Panc1 (cell line): ENCODE results near the gene ANXA8L1.
"Not testable (repeated sequence)": the region's sequence is repeated elsewhere in the genome, so short reads cannot be mapped to it uniquely, and the experiment has no call there.

ENCODE experiments used
- POLR2AphosphoS5 ChIP-seq: IDR thresholded peaks from 2 replicates; pipeline ENCODE4 v1.6.1; 2012; ENCODE audit warnings: mild to moderate bottlenecking, low read depth, low read length, moderate library complexity
- TF ChIP-seq, protein P1 (sequence below): fragments of 450-650 bp; IDR thresholded peaks from 2 replicates; pipeline ENCODE4 v1.5.1; 2017; ENCODE audit warnings: mild to moderate bottlenecking

DNA sequence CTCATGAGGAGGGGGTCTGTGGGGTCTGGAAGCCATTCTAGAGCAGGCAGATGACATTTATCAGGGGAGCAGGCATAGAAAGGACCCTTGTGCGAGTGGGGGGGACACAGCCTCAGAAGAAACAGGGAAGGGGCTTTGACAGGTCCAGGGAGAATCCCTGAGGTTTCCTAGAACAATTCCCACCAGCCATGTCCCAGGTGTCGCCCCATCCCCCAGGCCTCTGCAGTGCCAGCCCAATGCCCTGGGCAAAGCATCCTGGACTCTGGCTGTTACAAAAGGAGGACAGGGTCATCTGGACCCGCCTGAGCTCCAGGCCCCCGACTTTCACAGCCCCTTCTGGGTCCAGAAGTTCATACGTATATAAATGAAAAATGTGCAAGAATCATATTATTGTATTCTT is 8.4 kb upstream of the ANXA8L1 start:
- TF ChIP-seq, protein P1, sequence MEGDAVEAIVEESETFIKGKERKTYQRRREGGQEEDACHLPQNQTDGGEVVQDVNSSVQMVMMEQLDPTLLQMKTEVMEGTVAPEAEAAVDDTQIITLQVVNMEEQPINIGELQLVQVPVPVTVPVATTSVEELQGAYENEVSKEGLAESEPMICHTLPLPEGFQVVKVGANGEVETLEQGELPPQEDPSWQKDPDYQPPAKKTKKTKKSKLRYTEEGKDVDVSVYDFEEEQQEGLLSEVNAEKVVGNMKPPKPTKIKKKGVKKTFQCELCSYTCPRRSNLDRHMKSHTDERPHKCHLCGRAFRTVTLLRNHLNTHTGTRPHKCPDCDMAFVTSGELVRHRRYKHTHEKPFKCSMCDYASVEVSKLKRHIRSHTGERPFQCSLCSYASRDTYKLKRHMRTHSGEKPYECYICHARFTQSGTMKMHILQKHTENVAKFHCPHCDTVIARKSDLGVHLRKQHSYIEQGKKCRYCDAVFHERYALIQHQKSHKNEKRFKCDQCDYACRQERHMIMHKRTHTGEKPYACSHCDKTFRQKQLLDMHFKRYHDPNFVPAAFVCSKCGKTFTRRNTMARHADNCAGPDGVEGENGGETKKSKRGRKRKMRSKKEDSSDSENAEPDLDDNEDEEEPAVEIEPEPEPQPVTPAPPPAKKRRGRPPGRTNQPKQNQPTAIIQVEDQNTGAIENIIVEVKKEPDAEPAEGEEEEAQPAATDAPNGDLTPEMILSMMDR = not testable (repeated sequence)
- TF ChIP-seq POLR2AphosphoS5 = not testable (repeated sequence)
